A549 (cell line): ENCODE results near the gene MGAT2. TPM values are rescaled to one million over a fixed set of nuclear protein-coding genes. Genes with fewer than 3 reads are reported as not detected.

Experiments used
- ATAC-seq, 2 experiments: fragments of 200-7000 bp in 1 of 2; fragments of >200 bp in 1 of 2; cut with Nextera tagmentation in 1 of 2; cut with Tn5 transposase in 1 of 2; 3 replicates each; pipeline versions ENCODE4 v1.8.0 to v1.9.1; 2018 to 2020; ENCODE audit warnings: mild to moderate bottlenecking in 1 of 2, moderate library complexity in 1 of 2
- CTCF ChIA-PET: fragments of 300-600 bp; sonication (Branson Sonifier 250); formaldehyde crosslinking; extraction: SDS; loops from one replicate; lab custom pipeline; 2021; ENCODE audit warnings: antibody characterized with exemption, inconsistent platforms; lab: Yijun Ruan, JAX
- POLR2A ChIA-PET: fragments of 350-600 bp; formaldehyde crosslinking; extraction: SDS; loops from one replicate; lab custom pipeline; 2021; ENCODE audit warnings: antibody characterized with exemption, inconsistent platforms; lab: Yijun Ruan, JAX
- DNase-seq, 2 experiments: peaks; one replicate each; pipeline versions ENCODE4 v3.0.0 to v3.0.0-alpha.2; 2011 to 2016; ENCODE audit warnings: low read depth in 1 of 2, low spot score in 1 of 2
- FAIRE-seq: peaks from 2 replicates; lab custom pipeline; 2011; peaks lifted over from hg19 to GRCh38; lab: Jason Lieb, UNC
- H3K27ac ChIP-seq, 2 experiments: fragments of >200 bp; sonication (Bioruptor Twin); formaldehyde crosslinking; 3 replicates each; pipeline ENCODE4 v1.5.1; 2016 to 2017
- H3K4me1 ChIP-seq: fragments of >200 bp; sonication (Bioruptor Twin); formaldehyde crosslinking; 3 replicates; pipeline ENCODE4 v1.6.1; 2016
- H3K4me2 ChIP-seq: fragments of >200 bp; sonication (Bioruptor Twin); formaldehyde crosslinking; 3 replicates; pipeline ENCODE4 v1.6.1; 2016
- H3K4me3 ChIP-seq: fragments of >200 bp; sonication (Bioruptor Twin); formaldehyde crosslinking; 3 replicates; pipeline ENCODE4 v1.5.1; 2016
- H3K9me3 ChIP-seq: fragments of >200 bp; sonication (Bioruptor Twin); formaldehyde crosslinking; 3 replicates; pipeline ENCODE4 v1.6.1; 2016
- BCL3 ChIP-seq: fragments of >200 bp; sonication (Bioruptor Twin); formaldehyde crosslinking; IDR thresholded peaks from 3 replicates; pipeline ENCODE4 v1.6.1; 2016
- BHLHE40 ChIP-seq: IDR thresholded peaks from 2 replicates; pipeline ENCODE4 v1.6.1; 2012; ENCODE audit warnings: low read depth, low read length, inconsistent platforms
- CBX2 ChIP-seq: fragments of 200-600 bp; sonication (generic); IDR thresholded peaks from 2 replicates; pipeline ENCODE4 v1.6.1; 2016; ENCODE audit warnings: low read depth, mild to moderate bottlenecking, borderline replicate concordance
- CBX8 ChIP-seq: fragments of 200-600 bp; sonication (generic); IDR thresholded peaks from 2 replicates; pipeline ENCODE4 v1.6.1; 2016
- E2F6 ChIP-seq: IDR thresholded peaks from 2 replicates; pipeline ENCODE4 v1.6.1; 2012; ENCODE audit warnings: low read depth, borderline replicate concordance
- EHMT2 ChIP-seq: fragments of 200-600 bp; sonication (generic); IDR thresholded peaks from 2 replicates; pipeline ENCODE4 v1.6.1; 2016; ENCODE audit warnings: antibody characterized with exemption, low read depth, mild to moderate bottlenecking, moderate library complexity
- FOSL2 ChIP-seq, 2 experiments: fragments of 450-650 bp in 1 of 2; fragments of >200 bp in 1 of 2; sonication (Bioruptor Twin) in 1 of 2; formaldehyde crosslinking; IDR thresholded peaks; 2 replicates each; pipeline versions ENCODE4 v1.5.0 to v1.6.1; 2016 to 2020; ENCODE audit warnings: mild to moderate bottlenecking in 1 of 2, moderate library complexity in 1 of 2
- FOXS1 ChIP-seq: fragments of 250-450 bp; sonication (Bioruptor Pico); IDR thresholded peaks from 2 replicates; pipeline ENCODE4 v1.5.0; 2020; ENCODE audit warnings: mild to moderate bottlenecking, moderate library complexity
- GATA3 ChIP-seq: IDR thresholded peaks from 2 replicates; pipeline ENCODE4 v1.6.1; 2012; ENCODE audit warnings: borderline replicate concordance
- HES2 ChIP-seq: fragments of >200 bp; sonication (Bioruptor Twin); formaldehyde crosslinking; IDR thresholded peaks from 2 replicates; pipeline ENCODE4 v1.6.1; 2016
- HMGXB4 ChIP-seq: fragments of 250-450 bp; sonication (Bioruptor Pico); IDR thresholded peaks from 2 replicates; pipeline ENCODE4 v1.5.0; 2021; ENCODE audit warnings: mild to moderate bottlenecking, moderate library complexity, borderline replicate concordance
- MAX ChIP-seq: IDR thresholded peaks from 2 replicates; pipeline ENCODE4 v1.6.1; 2012
- NR3C1 ChIP-seq: fragments of >200 bp; sonication (Bioruptor Twin); formaldehyde crosslinking; IDR thresholded peaks from 3 replicates; pipeline ENCODE4 v1.6.1; 2017
- PBX3 ChIP-seq: IDR thresholded peaks from 2 replicates; pipeline ENCODE4 v1.6.1; 2012
- POLR2A ChIP-seq: IDR thresholded peaks from 2 replicates; pipeline ENCODE4 v1.6.1; 2012; ENCODE audit warnings: mild to moderate bottlenecking, low read length
- RCOR1 ChIP-seq: fragments of 150-350 bp; IDR thresholded peaks from 2 replicates; pipeline ENCODE4 v1.6.1; 2014; ENCODE audit warnings: antibody characterized with exemption, low read length, low read depth
- RNF2 ChIP-seq: fragments of 200-600 bp; sonication (generic); IDR thresholded peaks from 2 replicates; pipeline ENCODE4 v1.6.1; 2016; ENCODE audit warnings: low read depth, mild to moderate bottlenecking, antibody characterized with exemption, moderate library complexity, borderline replicate concordance
- ZNF302 ChIP-seq: fragments of 250-450 bp; sonication (Bioruptor Pico); IDR thresholded peaks from 2 replicates; pipeline ENCODE4 v1.9.0; 2021; ENCODE audit warnings: inconsistent platforms, mild to moderate bottlenecking, moderate library complexity
- WGBS: methylation state at CpG from one replicate; pipeline ENCODE4 v1.1.6; 2017; ENCODE audit errors: missing lambda C conversion rate; 5-methylcytosine and 5-hydroxymethylcytosine counted together
- polyA plus RNA-seq, 4 experiments: library from polyadenylated mRNA; depleted of rRNA in 3 of 4; stranded (reverse); fragments of >200 nt; fragmentation: RNase III in 1 of 4; extraction: RNeasy Plus Mini Kit Qiagen cat#74134 plus additional on column Dnase treatment in 1 of 4; gene quantifications; 2 replicates in 3 of 4; 3 replicates in 1 of 4; pipeline ENCODE4 v1.2.3, GENCODE V29; 2011 to 2017

The MGAT2 gene
- polyA plus RNA-seq, 2 of the 4 experiments (the other 2 are of a cell fraction) = 27.0 to 35.6 TPM

GRCh38 chr14:49619730-49620129 lies 869 bp upstream of the MGAT2 start:
- FAIRE-seq = no peak
- Histone ChIP-seq H3K9me3 (no peaks in the 10 kb centered on the region), H3K4me1 (peaks cover 51% of the 10 kb centered on the region), H3K4me3 (peak overlapping the region; percentile 78), H3K4me2 (peak overlapping the region; percentile 81), H3K27ac (peak overlapping the region; percentile 95 to 96)
- TF ChIP-seq BHLHE40 = no peak
- TF ChIP-seq GATA3 = no peak
- TF ChIP-seq POLR2A = no peak
- TF ChIP-seq MAX = no peak
- TF ChIP-seq ZNF302 = no peak
- no peak for TF ChIP-seq CBX2
- TF ChIP-seq HMGXB4 = no peak
- TF ChIP-seq CBX8 = no peak
- TF ChIP-seq PBX3 = no peak
- TF ChIP-seq FOXS1 (CRISPR knock-in tag) = no peak
- TF ChIP-seq FOSL2 (IDR thresholded peaks at IDR 0.05) = no peak
- TF ChIP-seq FOSL2 (CRISPR knock-in tag; IDR thresholded peaks at IDR 0.05) = no peak
- TF ChIP-seq NR3C1 = no peak
- ATAC-seq = no peak
- ChIA-PET CTCF (interaction anchor here (0.7 to 5.2 kb wide), 6 partner anchors 7 to 29 kb away, joined by 3 to 55 read pairs (median 5); partner anchors contain the start of gene DNAAF2), POLR2A (interaction anchor here (0.6 to 3.3 kb wide), 21 partner anchors 8 to 243 kb away, joined by 3 to 50 read pairs (median 4); partner anchors contain the start of genes DNAAF2, KLHDC2, LRR1 and NEMF)
- no peak for DNase-seq
- under 1% methylated on average over 11 of the region's 11 CpGs for WGBS

- H3K4me3 ChIP-seq = peak overlapping the region; percentile 78
- H3K9me3 ChIP-seq = no peaks in the 10 kb centered on the region
- peak; percentile 64 to 71 for ATAC-seq
- peaks cover 55% of the 10 kb centered on the region for H3K4me1 ChIP-seq
- ChIA-PET CTCF (interaction anchor here (1.1 to 5.2 kb wide), 5 partner anchors 9 to 231 kb away, joined by 4 to 55 read pairs (median 7); partner anchors contain the start of genes DNAAF2, LRR1 and NEMF), POLR2A (interaction anchor here (0.6 to 3.3 kb wide), 13 partner anchors 9 to 241 kb away, joined by 3 to 50 read pairs (median 8); partner anchors contain the start of genes DNAAF2, KLHDC2, LRR1 and NEMF)
- TF ChIP-seq MAX (peak; percentile 52; the same call in 1 of the 2 replicates), NR3C1 (no peak), RCOR1 (no peak), BCL3 (no peak), RNF2 (no peak), E2F6 (no peak), EHMT2 (no peak), HES2 (no peak), PBX3 (0 out of 2 replicates have a peak, but pooled peaks have one; percentile 11)
- peak in 1 of 2 experiments; percentile 80 for DNase-seq
- H3K4me2 ChIP-seq = peak overlapping the region; percentile 94
- no peak for FAIRE-seq
- 16% methylated on average over 12 of the region's 65 CpGs for WGBS
- H3K27ac ChIP-seq = peak overlapping the region; percentile 95 to 96
These were observed 699 bp downstream of the MGAT2 start for GRCh38 chr14:49621114-49621881.
